ENCODE measurements around the gene ALKBH5.
A peak's percentile ranks its signal among the peaks of the same experiment; 100 is the strongest.

The ALKBH5 gene

GRCh38 chr17:18250708-18251107 lies 67.1 kb downstream of the ALKBH5 start:
- H3K36me3 ChIP-seq (ENCODE audit: control insufficient read depth, low read depth, low read length): peaks cover 69% of the 10 kb centered on the region
- no peak overlapping the region for H3K9ac ChIP-seq (ENCODE audit: low read length)
- H3K27me3 ChIP-seq (ENCODE audit: control insufficient read depth, insufficient read depth, low read length): no peaks in the 10 kb centered on the region
- no peak overlapping the region for H3K27ac ChIP-seq (ENCODE audit: low read length)
- no peaks in the 10 kb centered on the region for H3K9me3 ChIP-seq (ENCODE audit: control insufficient read depth, low read depth, low read length)
- no peak overlapping the region for H3K4me3 ChIP-seq (ENCODE audit: low read length)
- H3K4me1 ChIP-seq (ENCODE audit: control insufficient read depth, low read depth, low read length): peaks cover 6% of the 10 kb centered on the region

- no peak overlapping the region for H3K4me3 ChIP-seq (ENCODE audit: low read length)
- H3K36me3 ChIP-seq (ENCODE audit: control insufficient read depth, low read depth, low read length): peaks cover 69% of the 10 kb centered on the region
- H3K9me3 ChIP-seq (ENCODE audit: control insufficient read depth, low read depth, low read length): no peaks in the 10 kb centered on the region
- H3K27ac ChIP-seq (ENCODE audit: low read length): no peak overlapping the region
- peaks cover 5% of the 10 kb centered on the region for H3K4me1 ChIP-seq (ENCODE audit: control insufficient read depth, low read depth, low read length)
- H3K27me3 ChIP-seq (ENCODE audit: control insufficient read depth, insufficient read depth, low read length): no peaks in the 10 kb centered on the region
- no peak overlapping the region for H3K9ac ChIP-seq (ENCODE audit: low read length)
These were observed 67.6 kb downstream of the ALKBH5 start for GRCh38 chr17:18251204-18251603.

GRCh38 chr17:18252160-18252559 lies 68.5 kb downstream of the ALKBH5 start:
- Histone ChIP-seq H3K4me1 (ENCODE audit: control insufficient read depth, low read depth, low read length) (peaks cover 7% of the 10 kb centered on the region), H3K9me3 (ENCODE audit: control insufficient read depth, low read depth, low read length) (no peaks in the 10 kb centered on the region), H3K27me3 (ENCODE audit: control insufficient read depth, insufficient read depth, low read length) (no peaks in the 10 kb centered on the region), H3K9ac (ENCODE audit: low read length) (no peak overlapping the region), H3K4me3 (ENCODE audit: low read length) (no peak overlapping the region), H3K27ac (ENCODE audit: low read length) (no peak overlapping the region), H3K36me3 (ENCODE audit: control insufficient read depth, low read depth, low read length) (peaks cover 68% of the 10 kb centered on the region)

GRCh38 chr17:18253187-18253884 lies 69.7 kb downstream of the ALKBH5 start:
- H3K27ac ChIP-seq (ENCODE audit: low read length): no peak overlapping the region
- H3K4me3 ChIP-seq (ENCODE audit: low read length): no peak overlapping the region
- peaks cover 68% of the 10 kb centered on the region for H3K36me3 ChIP-seq (ENCODE audit: control insufficient read depth, low read depth, low read length)
- H3K9me3 ChIP-seq (ENCODE audit: control insufficient read depth, low read depth, low read length): no peaks in the 10 kb centered on the region
- H3K9ac ChIP-seq (ENCODE audit: low read length): no peak overlapping the region
- peaks cover 8% of the 10 kb centered on the region for H3K4me1 ChIP-seq (ENCODE audit: control insufficient read depth, low read depth, low read length)
- no peaks in the 10 kb centered on the region for H3K27me3 ChIP-seq (ENCODE audit: control insufficient read depth, insufficient read depth, low read length)

- Histone ChIP-seq H3K9me3 (ENCODE audit: control insufficient read depth, low read depth, low read length) (no peaks in the 10 kb centered on the region), H3K27me3 (ENCODE audit: control insufficient read depth, insufficient read depth, low read length) (no peaks in the 10 kb centered on the region), H3K27ac (ENCODE audit: low read length) (no peak overlapping the region), H3K4me3 (ENCODE audit: low read length) (no peak overlapping the region), H3K4me1 (ENCODE audit: control insufficient read depth, low read depth, low read length) (peaks cover 8% of the 10 kb centered on the region), H3K36me3 (ENCODE audit: control insufficient read depth, low read depth, low read length) (peaks cover 64% of the 10 kb centered on the region), H3K9ac (ENCODE audit: low read length) (no peak overlapping the region)
These were observed 70.6 kb downstream of the ALKBH5 start for GRCh38 chr17:18253947-18254821.

- H3K4me3 ChIP-seq (ENCODE audit: low read length): no peak overlapping the region
- H3K9me3 ChIP-seq (ENCODE audit: control insufficient read depth, low read depth, low read length): no peaks in the 10 kb centered on the region
- H3K36me3 ChIP-seq (ENCODE audit: control insufficient read depth, low read depth, low read length): peaks cover 60% of the 10 kb centered on the region
- no peaks in the 10 kb centered on the region for H3K27me3 ChIP-seq (ENCODE audit: control insufficient read depth, insufficient read depth, low read length)
- no peak overlapping the region for H3K27ac ChIP-seq (ENCODE audit: low read length)
- no peak overlapping the region for H3K9ac ChIP-seq (ENCODE audit: low read length)
- H3K4me1 ChIP-seq (ENCODE audit: control insufficient read depth, low read depth, low read length): peaks cover 8% of the 10 kb centered on the region
These were observed 71.4 kb downstream of the ALKBH5 start for GRCh38 chr17:18254888-18255649.

- Histone ChIP-seq H3K4me3 (ENCODE audit: low read length) (peak overlapping the region; percentile 82), H3K4me1 (ENCODE audit: control insufficient read depth, low read depth, low read length) (peaks cover 9% of the 10 kb centered on the region), H3K27me3 (ENCODE audit: control insufficient read depth, insufficient read depth, low read length) (no peaks in the 10 kb centered on the region), H3K9me3 (ENCODE audit: control insufficient read depth, low read depth, low read length) (no peaks in the 10 kb centered on the region), H3K27ac (ENCODE audit: low read length) (no peak overlapping the region), H3K36me3 (ENCODE audit: control insufficient read depth, low read depth, low read length) (peaks cover 47% of the 10 kb centered on the region), H3K9ac (ENCODE audit: low read length) (no peak overlapping the region)
These were observed 72.7 kb downstream of the ALKBH5 start for GRCh38 chr17:18256351-18256750.

GRCh38 chr17:18256776-18257175 lies 73.1 kb downstream of the ALKBH5 start:
- Histone ChIP-seq H3K9ac (ENCODE audit: low read length) (peak overlapping the region; percentile 9), H3K4me3 (ENCODE audit: low read length) (peak overlapping the region; percentile 82), H3K4me1 (ENCODE audit: control insufficient read depth, low read depth, low read length) (peaks cover 13% of the 10 kb centered on the region), H3K36me3 (ENCODE audit: control insufficient read depth, low read depth, low read length) (peaks cover 43% of the 10 kb centered on the region), H3K27me3 (ENCODE audit: control insufficient read depth, insufficient read depth, low read length) (no peaks in the 10 kb centered on the region), H3K9me3 (ENCODE audit: control insufficient read depth, low read depth, low read length) (no peaks in the 10 kb centered on the region), H3K27ac (ENCODE audit: low read length) (no peak overlapping the region)

GRCh38 chr17:18257268-18257981 lies 73.8 kb downstream of the ALKBH5 start:
- peak overlapping the region; percentile 66 for H3K9ac ChIP-seq (ENCODE audit: low read length)
- H3K4me3 ChIP-seq (ENCODE audit: low read length): peak overlapping the region; percentile 82
- peak overlapping the region; percentile 25 for H3K27ac ChIP-seq (ENCODE audit: low read length)
- H3K9me3 ChIP-seq (ENCODE audit: control insufficient read depth, low read depth, low read length): no peaks in the 10 kb centered on the region
- H3K27me3 ChIP-seq (ENCODE audit: control insufficient read depth, insufficient read depth, low read length): no peaks in the 10 kb centered on the region
- peaks cover 36% of the 10 kb centered on the region for H3K36me3 ChIP-seq (ENCODE audit: control insufficient read depth, low read depth, low read length)
- H3K4me1 ChIP-seq (ENCODE audit: control insufficient read depth, low read depth, low read length): peaks cover 13% of the 10 kb centered on the region

GRCh38 chr17:18257982-18258355 lies 74.3 kb downstream of the ALKBH5 start:
- Histone ChIP-seq H3K4me1 (ENCODE audit: control insufficient read depth, low read depth, low read length) (peaks cover 13% of the 10 kb centered on the region), H3K27ac (ENCODE audit: low read length) (no peak overlapping the region), H3K27me3 (ENCODE audit: control insufficient read depth, insufficient read depth, low read length) (no peaks in the 10 kb centered on the region), H3K36me3 (ENCODE audit: control insufficient read depth, low read depth, low read length) (peaks cover 32% of the 10 kb centered on the region), H3K9ac (ENCODE audit: low read length) (peak overlapping the region; percentile 66), H3K9me3 (ENCODE audit: control insufficient read depth, low read depth, low read length) (no peaks in the 10 kb centered on the region), H3K4me3 (ENCODE audit: low read length) (peak overlapping the region; percentile 82)
